BE2C (cell line): ENCODE measurements around the gene SORCS3.

ENCODE experiments used
- DNase-seq: peaks from one replicate; pipeline ENCODE4 v3.0.0-alpha.2; 2020
- H3K27me3 ChIP-seq: fragments of 250-450 bp; sonication (Bioruptor Pico); 2 replicates; pipeline ENCODE4 v1.5.1; 2020; ENCODE audit warnings: mild to moderate bottlenecking
- H3K36me3 ChIP-seq: fragments of 250-450 bp; sonication (Bioruptor Pico); 2 replicates; pipeline ENCODE4 v1.5.1; 2020; ENCODE audit warnings: mild to moderate bottlenecking
- H3K4me1 ChIP-seq: fragments of 250-450 bp; sonication (Bioruptor Pico); 2 replicates; pipeline ENCODE4 v1.5.1; 2020
- H3K4me3 ChIP-seq: 2 replicates; pipeline ENCODE4 v1.5.1; 2011; ENCODE audit warnings: low read depth, low read length
- H3K9me3 ChIP-seq: fragments of 250-450 bp; sonication (Bioruptor Pico); 2 replicates; pipeline ENCODE4 v1.5.1; 2020
- CTCF ChIP-seq: IDR thresholded peaks from 2 replicates; pipeline ENCODE4 v1.5.1; 2012; ENCODE audit warnings: mild to moderate bottlenecking, low read depth, low read length

The SORCS3 gene

GRCh38 chr10:104925232-104925851, 284.3 kb downstream of the SORCS3 start:
- peak; percentile 47 for TF ChIP-seq CTCF
- Histone ChIP-seq H3K4me3 (no peak overlapping the region), H3K4me1 (no peaks in the 10 kb centered on the region), H3K27me3 (no peaks in the 10 kb centered on the region), H3K9me3 (no peaks in the 10 kb centered on the region), H3K36me3 (no peaks in the 10 kb centered on the region)
- peak; percentile 43 for DNase-seq

GRCh38 chr10:104928734-104929133, 287.6 kb downstream of the SORCS3 start:
- no peak for DNase-seq
- TF ChIP-seq CTCF: no peak
- H3K9me3 ChIP-seq: no peaks in the 10 kb centered on the region
- no peaks in the 10 kb centered on the region for H3K27me3 ChIP-seq
- H3K36me3 ChIP-seq: no peaks in the 10 kb centered on the region
- H3K4me1 ChIP-seq: no peaks in the 10 kb centered on the region
- H3K4me3 ChIP-seq: no peak overlapping the region

- no peak for DNase-seq
- Histone ChIP-seq H3K4me3 (no peak overlapping the region), H3K27me3 (no peaks in the 10 kb centered on the region), H3K9me3 (no peaks in the 10 kb centered on the region), H3K4me1 (no peaks in the 10 kb centered on the region), H3K36me3 (no peaks in the 10 kb centered on the region)
- TF ChIP-seq CTCF: no peak
These were observed 290.6 kb downstream of the SORCS3 start for GRCh38 chr10:104931612-104932134.

- no peak for TF ChIP-seq CTCF
- no peaks in the 10 kb centered on the region for H3K27me3 ChIP-seq
- no peaks in the 10 kb centered on the region for H3K4me1 ChIP-seq
- H3K4me3 ChIP-seq: no peak overlapping the region
- H3K9me3 ChIP-seq: no peaks in the 10 kb centered on the region
- no peak for DNase-seq
- H3K36me3 ChIP-seq: no peaks in the 10 kb centered on the region
These were observed 294.6 kb downstream of the SORCS3 start for GRCh38 chr10:104935656-104936055.

GRCh38 chr10:104937567-104937966, 296.5 kb downstream of the SORCS3 start:
- Histone ChIP-seq H3K36me3 (no peaks in the 10 kb centered on the region), H3K4me3 (no peak overlapping the region), H3K4me1 (no peaks in the 10 kb centered on the region), H3K9me3 (no peaks in the 10 kb centered on the region), H3K27me3 (no peaks in the 10 kb centered on the region)
- TF ChIP-seq CTCF: no peak
- DNase-seq: no peak

- Histone ChIP-seq H3K4me1 (no peaks in the 10 kb centered on the region), H3K4me3 (no peak overlapping the region), H3K9me3 (no peaks in the 10 kb centered on the region), H3K27me3 (no peaks in the 10 kb centered on the region), H3K36me3 (no peaks in the 10 kb centered on the region)
- no peak for TF ChIP-seq CTCF
- no peak for DNase-seq
These were observed 296.9 kb downstream of the SORCS3 start for GRCh38 chr10:104938031-104938430.
